ENCODE results near the gene AGAP2.

AGAP2 gene

GRCh38 chr12:57782608-57783465 lies 44.3 kb upstream of the AGAP2 start, which contains the start of gene TSFM (continued):
- no peak for TF ChIP-seq PRDM2 (tag by site-specific recombination; IDR thresholded peaks at IDR 0.05; ENCODE audit: borderline replicate concordance)
- peak; percentile 97 for TF ChIP-seq ZEB2 (tag by site-specific recombination; IDR thresholded peaks at IDR 0.05)
- no peak for TF ChIP-seq ZNF132 (tag by site-specific recombination; IDR thresholded peaks at IDR 0.05; ENCODE audit: borderline replicate concordance)
- peak; percentile 97 for TF ChIP-seq ZNF639 (tag by site-specific recombination; IDR thresholded peaks at IDR 0.05)
- TF ChIP-seq ZNF670 (tag by site-specific recombination; IDR thresholded peaks at IDR 0.05; ENCODE audit: low read depth): no peak
- peak; percentile 73 for TF ChIP-seq ZBTB17 (tag by site-specific recombination; IDR thresholded peaks at IDR 0.05)
- TF ChIP-seq ZNF394 (tag by site-specific recombination; IDR thresholded peaks at IDR 0.05; ENCODE audit: borderline replicate concordance): peak; percentile 82
- TF ChIP-seq ZNF548 (tag by site-specific recombination; IDR thresholded peaks at IDR 0.05): no peak
- TF ChIP-seq ZNF768 (tag by site-specific recombination; IDR thresholded peaks at IDR 0.05): no peak
- peak; percentile 85; the same call in 1 of the 2 replicates for TF ChIP-seq ZNF792 (tag by site-specific recombination; IDR thresholded peaks at IDR 0.05)
- peak; percentile 93 for TF ChIP-seq INSM2 (tag by site-specific recombination; IDR thresholded peaks at IDR 0.05)
- TF ChIP-seq CTCF (tag by site-specific recombination; IDR thresholded peaks at IDR 0.05): peak; percentile 97
- TF ChIP-seq ZNF544 (tag by site-specific recombination; IDR thresholded peaks at IDR 0.05): no peak
- no peak for TF ChIP-seq PRDM1 (tag by site-specific recombination; IDR thresholded peaks at IDR 0.05)
- TF ChIP-seq TRIM28 (IDR thresholded peaks at IDR 0.05; ENCODE audit: borderline replicate concordance, low read length): peak; percentile 46; the same call in 1 of the 2 replicates
- TF ChIP-seq ZNF121 (tag by site-specific recombination; IDR thresholded peaks at IDR 0.05): peak; percentile 44; the same call in 1 of the 2 replicates
- TF ChIP-seq KLF1 (tag by site-specific recombination; IDR thresholded peaks at IDR 0.05): no peak
- no peak for TF ChIP-seq ZBTB6 (tag by site-specific recombination; IDR thresholded peaks at IDR 0.05)
- peak; percentile 42; the same call in 1 of the 2 replicates for TF ChIP-seq ZIC2 (tag by site-specific recombination; IDR thresholded peaks at IDR 0.05)
- peak; percentile 90 for TF ChIP-seq ZNF391 (tag by site-specific recombination; IDR thresholded peaks at IDR 0.05; ENCODE audit: borderline replicate concordance, low read depth)
- peak; percentile 95 for TF ChIP-seq ZNF580 (tag by site-specific recombination; IDR thresholded peaks at IDR 0.05)
- TF ChIP-seq ZFHX2 (tag by site-specific recombination; conservative IDR thresholded peaks at IDR 0.05): no peak
- no peak for TF ChIP-seq MEIS1 (CRISPR knock-in tag; IDR thresholded peaks at IDR 0.05; ENCODE audit: borderline replicate concordance)
- TF ChIP-seq ZNF530 (tag by site-specific recombination; IDR thresholded peaks at IDR 0.05; ENCODE audit: low read depth): no peak
- TF ChIP-seq ZNF510 (tag by site-specific recombination; IDR thresholded peaks at IDR 0.05; ENCODE audit: insufficient replicate concordance): no peak
- no peak for TF ChIP-seq ZNF302 (tag by site-specific recombination; IDR thresholded peaks at IDR 0.05; ENCODE audit: low read depth)
